Anterior cingulate cortex (tissue), 58 donors: Measurements from ENCODE around the gene SAA4.
"Not testable (repeated sequence)": the region's sequence is repeated elsewhere in the genome, so short reads cannot be mapped to it uniquely, and the experiment has no call there.

Source experiments
- DNase-seq, 58 donors: peaks; one replicate each; lab custom pipeline; 2025; lab: John Stamatoyannopoulos, UW

SAA4 gene

DNA sequence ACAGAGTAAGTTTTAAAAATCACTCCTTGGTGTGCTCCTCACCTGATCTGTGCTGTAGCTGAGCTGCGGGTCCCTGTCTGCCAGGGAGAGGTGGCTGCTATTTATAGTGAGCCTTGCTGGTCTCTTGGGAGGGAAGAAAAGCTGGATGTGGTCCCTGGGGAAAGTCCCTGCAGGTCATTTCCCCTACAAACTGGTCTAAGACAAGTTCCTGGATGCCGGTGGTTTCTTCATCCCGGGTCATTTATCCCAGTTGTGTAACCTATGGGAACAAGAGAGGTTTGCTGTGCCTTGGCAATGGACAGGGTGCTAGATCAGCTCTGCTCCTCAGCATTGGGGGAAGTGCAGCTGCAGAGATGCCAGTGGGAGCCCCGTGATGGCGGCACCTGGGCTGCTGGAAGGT, 12.0 kb upstream of the SAA4 start, which contains the start of gene SAA2:
TSS of gene SAA2 (minus strand) at position 108 of the 400 bp plus-strand sequence. CDS start 657 bp downstream, outside the sequence.
- DNase-seq, result no peak

DNA sequence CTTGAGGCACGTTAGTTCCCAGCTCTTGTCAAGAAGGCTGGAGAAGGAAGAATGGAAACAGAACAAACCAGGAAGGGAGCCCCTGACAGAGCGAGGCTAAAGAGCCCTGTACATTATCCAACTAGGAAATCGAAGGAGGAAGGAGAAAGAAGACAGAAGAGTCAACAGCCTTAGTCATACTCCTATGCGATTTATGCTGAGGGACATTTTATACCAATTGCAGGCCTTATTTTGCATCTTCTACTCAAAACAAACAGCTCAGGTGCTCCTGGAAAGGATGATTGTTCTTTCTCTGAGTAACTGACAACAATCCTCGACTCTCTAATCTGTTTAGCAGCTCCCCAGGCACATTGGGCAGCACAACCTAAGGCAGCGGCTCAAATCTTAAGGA, 10.6 kb upstream of the SAA4 start:
- DNase-seq, result not testable (repeated sequence)

DNA sequence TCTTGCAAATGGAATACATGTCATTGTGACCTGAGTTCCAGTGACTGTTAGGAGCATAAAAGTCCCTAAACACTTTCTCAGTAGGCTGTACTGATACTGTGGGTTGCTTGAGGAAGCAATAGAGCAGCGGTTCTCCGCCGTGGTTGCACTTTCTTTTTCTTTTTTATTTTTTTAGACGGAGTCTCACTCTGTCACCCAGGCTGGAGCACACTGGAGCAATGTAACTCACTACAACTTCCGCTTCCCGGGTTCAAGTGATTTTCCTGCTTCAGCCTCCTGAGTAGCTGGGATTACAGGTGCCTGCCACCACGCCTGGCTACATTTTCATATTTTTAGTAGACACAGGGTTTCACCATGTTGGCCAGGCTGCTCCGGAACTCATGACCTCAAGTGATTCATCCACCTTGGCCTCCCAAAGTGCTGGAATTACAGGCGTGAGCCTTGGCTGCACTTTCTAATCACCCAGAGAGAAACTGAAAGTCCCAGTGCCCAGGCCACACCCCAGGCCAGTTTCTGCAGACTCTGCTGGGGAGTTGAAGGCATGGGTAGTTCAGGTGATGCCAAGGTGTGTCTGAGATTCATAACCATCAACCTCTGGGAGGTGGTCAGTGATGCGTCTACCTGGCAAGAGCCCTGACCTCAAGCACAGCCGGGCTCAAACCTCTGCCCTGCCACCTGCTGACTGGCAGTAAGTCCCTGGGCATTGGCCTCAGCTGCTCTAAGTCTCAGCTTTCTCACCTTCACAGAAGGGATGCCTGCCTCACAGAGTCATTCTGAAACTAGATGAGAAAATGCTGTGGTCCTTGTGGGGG, 10.0 kb upstream of the SAA4 start:
- DNase-seq, result not testable (repeated sequence)

DNA sequence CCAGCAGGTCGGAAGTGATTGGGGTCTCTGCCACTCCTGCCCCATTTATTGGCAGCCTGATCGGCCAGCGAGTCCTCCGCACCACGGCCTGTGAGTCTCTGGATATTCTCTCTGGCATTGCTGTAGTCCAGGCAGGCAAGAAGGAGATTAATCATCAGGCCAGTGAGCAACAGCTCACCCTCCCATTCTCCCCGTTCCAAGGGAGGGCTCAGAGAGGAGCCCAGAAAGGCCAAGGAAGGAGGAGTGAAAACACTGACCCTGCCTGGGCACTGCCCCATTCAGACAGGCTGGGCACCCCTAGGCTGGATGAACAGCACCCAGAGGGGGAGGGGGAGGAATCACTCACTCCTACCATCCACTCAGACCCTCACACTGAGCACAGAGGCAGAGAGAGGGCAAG, 8.8 kb upstream of the SAA4 start:
- DNase-seq, result no peak

DNA sequence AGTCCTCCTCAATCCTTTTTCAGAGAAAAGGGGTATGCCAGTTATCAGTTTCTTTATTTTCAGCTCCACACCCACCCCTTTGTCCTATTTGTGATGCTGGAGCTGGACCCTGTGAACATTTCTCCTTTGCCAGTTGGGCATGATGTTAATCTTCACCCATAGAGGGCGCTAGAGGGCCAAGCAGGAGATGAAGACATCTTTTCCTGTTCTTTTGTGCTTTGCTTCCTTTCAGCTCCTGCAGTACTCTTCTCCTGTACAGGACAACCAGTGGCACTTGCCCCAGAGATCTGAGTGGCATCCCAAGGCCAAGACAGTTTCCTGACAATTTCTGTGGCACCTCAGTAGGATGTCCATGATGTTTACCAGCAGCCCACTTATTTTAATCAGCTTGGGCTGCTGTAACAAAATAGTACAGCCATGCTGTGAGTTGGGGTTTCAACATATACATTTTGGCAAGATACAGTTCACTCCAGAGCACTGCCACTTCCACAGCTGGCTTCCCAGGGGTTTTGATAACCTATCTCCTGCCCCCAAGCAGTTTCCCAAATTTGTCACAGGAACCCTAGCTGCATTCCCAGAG, 7.3 kb upstream of the SAA4 start:
- peak in 10 of 58 donors; percentile 4 to 18 (median 9) for DNase-seq

DNA sequence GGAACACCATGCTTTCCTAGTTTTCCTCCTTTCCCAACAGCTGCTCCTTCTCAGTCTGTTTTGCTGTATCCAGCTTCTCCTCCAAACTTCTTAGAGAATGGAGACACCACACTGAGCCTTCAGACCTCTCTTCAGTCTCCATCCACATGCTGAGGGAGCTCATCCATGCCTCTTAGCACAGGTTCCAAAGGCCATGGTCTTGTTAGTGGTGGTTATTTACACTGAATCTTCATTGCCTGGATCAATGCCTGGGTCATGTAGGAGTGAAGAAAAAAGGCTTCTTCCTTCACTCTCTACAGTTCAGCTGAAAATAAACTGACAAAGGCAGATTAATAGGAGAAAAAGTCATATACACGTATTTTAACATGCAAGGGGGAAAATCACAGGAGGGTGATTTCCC, 3.1 kb upstream of the SAA4 start:
- no peak for DNase-seq

DNA sequence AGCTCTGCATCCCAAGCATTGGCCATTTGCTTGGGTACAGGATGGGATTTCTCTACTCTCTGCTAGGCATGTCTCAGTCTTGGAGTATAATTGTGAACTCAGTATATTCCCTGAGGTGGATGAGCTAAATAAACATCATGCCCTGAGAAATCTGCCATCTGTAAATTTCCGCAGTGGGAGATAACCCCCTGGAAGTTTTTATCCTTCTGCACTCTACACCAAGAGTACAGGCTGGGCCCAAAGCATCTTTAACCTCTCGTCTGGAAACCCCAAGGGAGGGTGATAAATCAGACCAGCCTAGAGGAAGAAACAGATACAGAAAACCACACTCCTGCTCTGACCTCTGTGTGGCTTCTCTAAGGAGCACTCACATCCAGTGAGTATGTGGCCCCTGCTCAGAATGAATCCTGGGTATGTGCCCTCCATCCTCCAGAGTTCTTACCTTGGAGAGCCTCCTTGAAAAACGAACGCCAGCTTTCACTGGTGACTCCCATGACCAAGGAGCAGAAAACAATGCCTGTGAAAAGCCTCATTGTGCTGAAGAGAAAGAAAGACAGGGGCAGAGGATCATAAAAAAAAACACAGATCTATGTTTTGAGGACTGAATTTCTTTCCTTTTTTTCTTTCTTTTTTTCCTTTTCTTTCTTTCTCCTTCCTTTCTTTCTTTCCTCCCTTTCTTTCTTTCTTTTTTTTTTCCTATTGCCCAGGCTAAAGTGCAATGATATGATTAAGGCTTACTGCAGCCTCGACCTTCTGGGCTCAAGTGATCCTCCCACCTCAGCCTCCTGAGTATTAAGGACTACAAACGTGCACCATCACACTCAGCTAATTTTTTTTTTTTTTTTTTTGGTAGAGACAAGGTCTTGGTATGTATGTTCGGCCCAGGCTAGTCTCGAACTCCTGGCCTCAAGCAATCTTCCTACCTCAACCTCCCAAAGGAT, 938 bp downstream of the SAA4 start:
- no peak for DNase-seq

DNA sequence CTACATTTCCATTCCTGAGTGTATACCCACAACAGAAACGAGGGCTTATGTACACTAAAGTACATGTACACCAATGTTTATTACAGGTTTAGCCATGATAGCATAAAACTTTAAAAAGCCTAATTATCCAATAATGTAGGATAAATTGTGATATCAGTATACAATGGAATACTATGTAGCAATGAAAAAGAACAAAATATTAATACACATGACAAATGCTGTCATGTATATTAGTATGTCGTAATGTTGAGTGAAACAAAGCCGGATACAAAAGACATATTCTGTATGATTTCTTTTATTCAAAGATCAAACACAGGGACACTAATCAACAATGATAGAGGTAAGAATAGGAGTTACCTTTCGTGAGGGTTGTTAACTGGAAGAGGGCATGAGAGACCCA, 2.7 kb downstream of the SAA4 start:
- DNase-seq, result no peak

DNA sequence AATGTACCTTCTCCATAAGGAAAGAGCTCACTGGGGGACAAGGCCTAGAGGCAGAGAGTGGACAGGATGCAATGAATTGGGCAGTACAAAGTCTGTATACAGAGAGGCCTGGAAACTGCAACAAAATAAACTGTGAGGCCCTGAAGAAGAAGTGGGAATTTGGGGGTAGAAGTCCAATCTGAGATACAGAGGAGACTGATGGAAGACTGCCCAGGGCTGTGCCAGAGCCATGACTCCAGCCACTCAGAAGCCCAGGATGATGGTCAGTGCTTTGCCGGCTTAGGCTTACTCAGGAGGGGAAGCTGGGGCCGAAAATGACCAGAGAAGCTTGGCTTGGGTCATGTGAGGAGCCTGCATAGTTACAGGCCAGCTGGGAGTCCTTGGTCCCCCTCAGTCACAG, 5.7 kb downstream of the SAA4 start:
- DNase-seq, result no peak

DNA sequence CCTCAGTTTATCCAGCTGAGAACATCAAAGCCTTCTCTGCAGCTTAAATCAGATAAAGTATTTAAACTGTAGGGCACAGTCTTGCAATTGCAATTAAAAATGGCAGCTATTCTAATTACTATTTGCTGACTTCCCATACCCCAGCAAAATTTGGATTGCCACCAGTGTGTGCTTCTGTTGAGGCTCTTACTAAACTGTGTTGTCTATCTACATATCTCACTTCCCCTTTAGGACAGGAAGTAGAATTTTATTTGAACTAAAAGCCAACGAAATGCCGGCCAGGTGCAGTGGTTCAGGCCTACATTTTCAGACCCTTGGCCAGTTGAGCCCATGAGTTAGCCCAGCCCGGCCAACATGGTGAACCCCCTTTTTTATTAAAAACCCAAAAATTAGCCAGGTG, 7.1 kb downstream of the SAA4 start:
- no peak for DNase-seq

DNA sequence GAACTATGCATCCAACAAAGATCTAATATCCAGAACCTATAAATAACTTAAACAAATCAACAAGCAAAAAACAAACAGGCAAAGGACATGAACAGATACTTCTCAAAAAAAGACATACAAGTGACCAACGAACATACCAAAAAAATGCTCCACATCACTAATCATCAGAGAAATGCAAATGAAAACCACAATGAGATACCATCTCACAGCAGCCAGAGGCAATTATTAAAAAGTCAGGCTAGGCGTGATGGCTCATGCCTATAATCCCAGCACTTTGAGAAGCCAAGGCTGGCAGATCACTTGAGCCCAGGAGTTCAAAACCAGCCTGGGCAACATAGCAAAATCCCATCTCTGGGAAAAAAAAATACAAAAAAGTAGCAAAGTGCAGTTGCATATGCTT, 10.7 kb downstream of the SAA4 start:
- no peak for DNase-seq

DNA sequence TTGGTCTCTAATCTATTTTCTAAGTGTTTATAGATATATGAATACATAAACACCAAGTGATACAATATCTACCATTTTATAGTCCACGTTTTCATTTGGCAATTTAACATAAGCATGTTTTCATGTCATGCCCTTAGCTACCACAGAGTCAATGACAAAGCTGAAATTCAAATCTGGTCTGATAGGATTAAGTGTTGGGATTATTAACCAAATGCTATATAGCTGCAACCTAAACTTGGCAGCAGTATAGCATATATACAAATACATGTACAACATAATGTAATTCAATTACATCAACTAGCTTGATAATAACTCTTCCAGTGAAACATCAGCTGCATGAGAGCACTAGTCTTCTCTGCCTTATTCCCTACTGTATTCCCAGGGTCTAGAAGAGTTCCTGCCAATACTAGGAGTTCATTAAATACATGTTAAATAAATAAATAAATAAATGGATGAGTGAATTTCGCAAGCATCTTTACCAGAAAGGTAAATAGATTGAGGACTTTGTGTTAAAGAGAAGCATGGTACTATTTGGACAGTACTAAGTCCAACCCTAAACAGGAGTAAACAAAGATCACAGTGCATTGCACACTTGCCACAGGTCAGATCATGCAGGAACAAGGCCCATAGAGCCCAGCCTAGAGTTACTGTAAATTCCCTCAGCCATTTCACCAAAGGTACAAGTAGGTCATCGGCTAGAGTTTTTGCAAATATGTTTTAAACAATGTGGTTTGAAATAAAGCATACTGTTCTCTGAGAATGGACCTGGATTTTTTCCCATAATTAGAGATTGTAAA, 12.8 kb downstream of the SAA4 start:
- no peak for DNase-seq

DNA sequence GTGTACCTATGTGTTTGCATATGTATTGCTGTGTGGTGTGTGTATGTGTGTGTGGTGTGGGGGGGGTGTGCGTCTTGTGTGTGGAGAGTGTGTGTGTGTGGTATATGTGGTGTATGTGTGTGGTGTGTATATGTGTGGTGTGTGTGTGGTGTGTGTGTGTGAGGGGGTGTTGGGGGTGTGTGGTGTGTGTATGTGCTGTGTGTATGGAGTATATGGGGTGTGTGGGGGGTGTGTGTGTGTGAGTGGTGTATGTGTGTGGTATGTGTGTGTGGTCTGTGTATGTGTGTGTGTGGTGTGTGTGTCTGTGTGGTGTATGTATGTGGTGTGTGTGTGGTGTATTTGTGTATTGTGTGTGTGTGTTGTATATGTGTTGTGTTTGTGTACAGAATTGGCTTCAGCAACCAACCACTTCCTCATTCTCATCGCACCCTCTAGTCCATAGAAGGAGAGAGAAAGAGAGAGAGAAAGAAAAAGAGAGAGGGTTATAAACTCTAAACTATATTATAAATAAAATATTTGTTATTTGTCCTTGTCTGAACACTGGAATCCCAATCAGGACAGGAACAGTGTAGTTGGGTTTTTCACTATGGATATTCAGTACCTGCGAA, 13.7 kb downstream of the SAA4 start:
- DNase-seq, result no peak

DNA sequence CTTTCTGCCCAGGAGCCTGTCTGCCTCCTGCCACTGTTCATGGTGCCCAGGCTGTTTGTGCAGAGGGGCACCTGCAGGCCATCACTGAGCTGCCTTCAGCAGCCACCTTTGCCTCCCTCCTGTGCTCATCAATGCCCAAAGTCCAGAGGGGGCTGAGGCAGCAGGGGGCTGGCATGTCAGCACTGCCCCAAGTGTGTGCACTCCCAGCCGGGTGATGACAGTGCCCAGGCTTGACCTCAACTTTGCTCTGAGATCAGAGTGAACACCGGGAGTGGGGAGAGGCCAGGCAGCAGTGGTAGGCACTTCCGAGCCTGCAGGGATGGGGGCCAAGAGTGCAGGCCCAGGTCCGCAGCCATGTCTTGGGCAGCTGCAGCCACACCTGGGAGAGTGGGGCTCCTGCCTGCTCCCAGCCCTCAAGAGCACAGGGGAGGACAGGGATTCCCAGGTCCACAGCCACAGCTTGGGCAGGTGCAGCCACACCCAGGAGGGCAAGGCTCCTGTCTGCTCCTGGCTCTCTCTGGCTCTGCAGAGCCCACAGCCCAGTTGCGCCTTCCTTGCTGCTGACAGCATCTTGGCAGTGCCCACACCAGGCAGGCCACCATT, 15.2 kb downstream of the SAA4 start:
- DNase-seq, result no peak

DNA sequence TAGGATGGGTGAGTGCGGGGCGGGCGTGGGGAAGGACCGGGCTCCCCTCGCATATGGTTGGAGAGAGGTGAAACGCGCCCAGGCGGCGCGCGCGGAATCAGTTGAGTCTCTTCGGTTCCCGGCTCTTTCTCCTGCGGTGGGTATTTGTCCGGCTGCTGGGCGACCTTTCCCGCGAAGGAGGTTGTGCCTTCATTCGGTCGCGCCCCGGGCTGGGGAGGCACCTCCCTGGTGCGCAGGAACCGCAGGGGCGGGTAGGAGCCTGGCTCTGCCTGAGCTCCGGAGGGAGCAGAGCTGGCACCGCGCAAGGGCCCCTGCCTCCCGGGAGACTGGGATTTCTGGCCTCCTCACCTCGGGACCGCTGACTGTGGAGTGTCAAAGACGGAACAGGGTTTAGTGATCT, 27.5 kb downstream of the SAA4 start:
- DNase-seq, result no peak

DNA sequence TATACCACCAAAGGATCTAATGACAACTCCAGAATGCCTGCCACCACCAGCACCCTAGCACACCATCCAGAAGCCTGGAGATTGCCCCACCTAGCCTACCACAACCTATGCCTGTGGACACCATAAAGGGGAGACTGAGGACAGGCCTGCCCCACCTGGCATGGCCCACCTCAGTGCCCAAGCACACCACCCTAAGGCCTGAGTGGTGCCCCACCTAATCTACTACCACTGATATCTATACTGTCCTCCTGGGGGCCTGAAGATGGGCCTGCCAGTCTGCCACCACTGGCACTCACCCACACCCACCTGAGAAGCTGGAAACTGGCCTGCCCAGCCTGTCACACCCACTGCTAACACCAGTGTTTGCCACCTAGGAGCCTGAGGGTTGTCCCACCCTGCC, 31.8 kb downstream of the SAA4 start:
- DNase-seq, result no peak

DNA sequence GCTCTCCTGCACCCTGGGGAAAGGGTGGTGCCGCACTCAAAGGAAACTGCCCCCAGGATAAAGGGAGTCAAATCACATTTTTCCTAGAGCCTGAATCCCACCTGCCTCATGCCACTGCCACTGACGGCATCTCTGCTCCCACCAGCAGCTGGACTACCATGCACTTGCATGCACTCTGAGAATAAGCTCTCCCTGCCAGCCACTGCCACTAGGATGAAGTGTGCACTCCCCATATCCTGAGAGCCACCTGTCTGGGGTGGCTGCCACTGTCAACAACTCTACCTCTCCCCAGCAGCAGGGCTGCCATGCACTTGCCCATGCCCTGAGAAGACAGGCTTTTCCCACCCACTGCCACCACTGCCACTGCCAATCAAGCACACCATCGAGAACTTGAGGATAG, 32.4 kb downstream of the SAA4 start:
- no peak for DNase-seq

DNA sequence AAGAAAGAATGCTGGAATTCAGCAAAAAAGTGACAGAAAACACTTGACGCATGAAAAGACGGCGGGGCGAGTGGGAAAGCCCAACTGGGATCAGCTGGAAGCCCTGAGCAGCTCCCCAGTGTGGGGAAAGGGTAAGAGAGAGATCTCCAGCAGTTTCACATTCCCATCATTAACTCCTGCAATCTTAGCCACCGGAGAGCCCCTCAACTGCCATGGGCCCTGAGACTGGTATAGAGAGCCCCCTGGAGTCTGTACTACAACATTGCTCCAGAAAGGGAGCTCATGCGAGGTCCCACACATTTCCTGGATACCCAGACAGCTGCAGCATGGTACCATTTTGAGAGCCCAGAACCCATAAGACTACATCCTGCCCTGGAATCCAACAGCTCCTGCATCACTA, 32.9 kb downstream of the SAA4 start:
- no peak for DNase-seq

DNA sequence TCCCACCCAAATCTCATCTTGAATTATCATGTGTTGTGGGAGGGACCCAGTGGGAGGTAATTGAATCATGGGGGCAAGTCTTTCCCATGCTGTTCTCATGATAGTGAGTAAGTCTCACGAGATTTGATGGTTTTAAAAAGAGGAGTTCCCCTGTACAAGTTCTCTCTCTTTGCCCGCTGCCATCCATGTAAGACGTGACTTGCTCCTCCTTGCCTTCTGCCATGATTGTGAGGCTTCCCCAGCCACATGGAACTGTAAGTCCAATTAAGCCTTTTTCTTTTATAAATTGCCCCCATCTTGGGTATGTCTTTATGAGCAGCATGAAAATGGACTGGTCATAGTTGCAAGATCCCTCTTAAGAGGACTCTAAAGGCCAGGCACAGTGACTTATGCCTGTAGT, 38.9 kb downstream of the SAA4 start:
- DNase-seq, result not testable (repeated sequence)

DNA sequence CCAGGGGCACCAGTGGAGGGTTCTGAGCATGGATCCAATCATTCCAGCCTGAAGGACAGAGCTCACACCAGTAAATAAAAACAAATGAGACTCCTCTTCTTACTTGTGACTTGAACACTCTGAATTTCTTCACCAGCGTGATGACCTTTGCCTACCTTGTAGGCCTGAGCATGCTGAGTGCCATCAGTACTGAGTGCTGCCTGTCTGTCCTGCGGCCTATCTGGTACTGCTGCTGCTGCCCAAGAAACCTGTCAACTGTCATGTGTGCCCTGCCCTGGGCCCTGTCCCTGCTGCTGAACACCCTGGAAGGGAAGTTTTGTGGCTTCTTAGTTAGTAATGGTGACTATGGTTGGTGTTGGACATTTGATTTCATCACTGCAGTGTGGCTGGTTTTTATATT, 40.1 kb downstream of the SAA4 start:
- no peak for DNase-seq
